NCI-H2196 treated with DMSO at 0.1 percent for 48 hours (cell line): Measurements from ENCODE around the gene THSD4.

Source experiments
- DNase-seq: peaks from one replicate; lab custom pipeline; 2025; ENCODE audit not compliant: unreplicated experiment; lab: John Stamatoyannopoulos, UW

The THSD4 gene

GRCh38 chr15:71281256-71281655, 166.0 kb downstream of the THSD4 start:
- no peak for DNase-seq

DNA sequence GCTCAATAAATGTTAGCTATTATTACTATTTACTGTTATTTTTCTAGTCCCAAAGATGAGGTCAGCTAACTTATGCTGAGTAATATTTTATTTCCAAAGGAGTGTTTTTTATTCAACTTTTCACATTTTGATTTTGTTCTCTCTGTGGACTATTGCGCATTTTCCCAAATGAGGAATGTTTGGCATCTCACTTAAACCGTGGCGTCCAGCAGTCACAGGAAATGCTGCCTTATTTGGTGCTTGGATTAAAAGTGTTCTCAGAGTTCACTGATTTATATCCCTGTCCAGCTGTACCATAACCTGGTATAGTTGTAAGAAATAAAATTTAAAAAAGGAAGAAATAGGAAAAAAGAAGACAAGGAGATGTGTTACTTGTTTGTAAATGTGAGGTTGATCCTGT, 166.8 kb downstream of the THSD4 start:
- no peak for DNase-seq

GRCh38 chr15:71288348-71288955, 173.2 kb downstream of the THSD4 start:
- no peak for DNase-seq

- no peak for DNase-seq
Measured at GRCh38 chr15:71290002-71290401, 174.7 kb downstream of the THSD4 start.

DNA sequence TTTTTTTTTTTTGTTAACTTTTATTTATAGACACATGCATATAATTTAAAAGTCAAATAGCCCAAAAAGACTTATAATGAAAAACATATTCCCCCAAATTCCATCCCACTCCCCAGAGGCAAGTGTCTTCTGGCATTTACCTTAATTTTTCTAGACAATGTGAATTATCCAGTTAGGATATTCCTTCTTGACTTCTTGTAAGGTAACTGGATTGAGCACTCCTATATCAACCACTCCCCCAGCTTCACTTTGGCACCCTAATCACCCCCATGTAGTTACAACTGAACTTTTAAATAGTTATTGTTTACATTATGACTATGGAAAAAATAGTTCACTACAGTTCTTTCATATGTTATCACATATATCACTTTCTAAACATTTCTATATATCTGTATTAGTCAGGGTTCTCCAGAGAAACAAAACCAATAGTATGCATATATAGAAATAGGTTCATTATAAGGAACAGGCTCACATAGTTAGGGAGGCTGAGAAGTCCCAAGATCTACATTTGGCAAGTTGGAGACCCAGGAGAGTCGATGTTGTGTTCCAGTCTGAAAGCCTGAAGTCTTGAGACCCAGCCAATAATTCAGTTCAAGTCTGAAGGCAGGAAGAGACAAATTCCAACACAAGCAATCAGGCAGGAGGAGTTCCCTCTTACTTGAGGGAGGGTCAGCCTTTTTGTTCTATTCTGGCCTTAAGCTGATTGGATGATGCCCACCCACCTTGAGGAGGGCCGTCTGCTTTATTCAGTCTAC, 175.8 kb downstream of the THSD4 start:
- DNase-seq: no peak

DNA sequence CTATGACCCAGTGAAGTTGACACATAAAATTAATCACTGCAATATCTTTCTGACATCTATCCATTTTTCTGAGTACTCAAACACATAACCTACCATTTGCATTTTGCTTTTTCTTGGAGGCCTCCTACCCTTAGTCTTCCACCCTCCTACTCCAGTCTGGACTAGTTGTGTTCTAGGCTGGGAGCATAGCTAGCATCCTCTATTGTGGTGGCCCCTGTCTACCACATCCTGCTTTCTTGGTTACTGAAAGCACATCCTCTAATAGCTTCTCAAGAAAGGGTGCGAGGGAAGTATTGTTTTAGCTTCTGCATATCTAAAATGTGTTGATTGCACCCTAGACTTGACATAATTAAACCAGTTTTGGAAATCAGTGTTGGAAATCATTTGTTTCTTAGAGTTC, 176.5 kb downstream of the THSD4 start:
- no peak for DNase-seq

GRCh38 chr15:71293723-71294122, 178.5 kb downstream of the THSD4 start:
- DNase-seq: no peak

- DNase-seq: no peak
Measured at GRCh38 chr15:71294251-71294910, 179.1 kb downstream of the THSD4 start.

DNA sequence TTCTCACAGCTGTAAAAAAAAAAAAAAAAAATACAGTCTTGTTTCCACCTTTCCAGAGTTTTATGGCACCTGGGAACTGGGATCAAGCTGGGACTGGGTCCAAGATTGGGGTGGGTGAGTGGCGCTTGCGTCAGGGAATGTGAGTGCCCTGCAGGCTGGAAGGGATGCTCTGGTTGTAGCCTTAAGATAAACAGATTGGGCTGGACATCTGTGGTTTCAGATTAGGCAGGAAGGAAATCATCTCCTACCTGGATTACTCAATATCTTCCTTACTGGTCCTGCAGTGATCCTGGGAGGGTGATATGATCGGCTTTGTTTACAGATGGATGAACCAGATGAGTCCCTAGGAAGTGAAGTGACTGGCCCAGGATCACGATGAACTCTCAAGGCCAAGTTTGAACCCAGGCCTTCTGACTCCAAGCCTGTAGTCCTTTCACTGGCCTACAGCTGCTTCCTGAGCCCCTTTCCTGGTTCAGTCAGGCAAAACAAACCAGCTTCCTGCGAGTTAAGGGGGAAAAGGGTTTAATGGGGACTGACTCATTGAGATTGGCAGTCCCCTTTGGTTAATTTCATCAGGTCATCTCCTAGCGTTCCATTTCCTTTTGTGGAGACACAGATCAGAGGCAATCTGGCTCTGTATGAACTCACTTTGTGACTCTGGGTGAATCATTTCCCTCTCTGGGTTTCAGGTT, 179.8 kb downstream of the THSD4 start:
- no peak for DNase-seq

DNA sequence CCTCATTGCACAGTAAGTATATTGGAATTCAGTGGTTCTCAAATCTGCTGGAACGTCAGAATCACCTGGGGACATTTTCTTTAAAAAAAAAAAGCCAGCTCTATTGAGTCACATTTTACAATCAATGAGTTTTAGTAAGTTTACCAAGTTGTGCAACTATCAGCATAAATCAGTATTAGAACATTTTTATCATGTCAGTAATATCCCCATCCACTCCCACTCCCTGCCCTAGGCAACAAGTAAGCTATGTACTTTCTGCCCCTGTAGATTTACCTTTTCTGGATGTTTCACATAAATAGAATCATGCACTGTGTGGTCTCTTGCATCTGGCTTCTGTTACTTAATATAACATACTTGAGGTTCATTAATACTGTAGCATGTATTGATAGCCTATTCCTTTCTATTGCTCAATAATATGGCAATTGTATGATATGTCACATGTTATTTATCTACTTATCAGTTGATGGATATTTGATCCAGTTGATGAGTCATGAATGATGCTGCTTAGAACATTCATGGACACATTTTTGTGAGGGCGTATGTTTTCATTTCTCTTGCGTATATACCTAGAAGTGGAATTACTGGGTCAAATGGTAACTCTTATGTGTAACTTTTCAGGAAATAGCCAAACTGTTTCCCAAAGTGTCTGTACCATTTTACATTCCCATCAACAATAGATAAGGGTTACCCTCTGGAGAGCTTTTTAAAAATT, 180.5 kb downstream of the THSD4 start:
- DNase-seq: no peak

DNA sequence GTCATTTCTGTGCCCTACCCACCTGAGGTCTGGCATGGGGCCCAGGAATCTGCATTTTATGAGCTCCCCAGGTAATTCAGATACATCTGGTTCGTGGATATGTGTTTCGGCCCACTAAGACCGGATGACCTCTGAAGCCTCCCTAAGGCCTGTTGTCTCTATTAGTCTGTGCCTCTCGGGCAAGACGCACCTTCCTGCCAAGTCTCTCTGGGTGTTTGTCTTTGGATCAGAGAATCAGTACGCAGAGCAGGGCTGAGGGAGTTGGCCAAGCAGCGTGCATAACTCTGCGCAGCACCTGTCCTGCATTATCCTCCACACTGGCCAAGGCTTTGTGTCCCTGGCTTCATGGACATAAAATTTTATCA, 181.0 kb downstream of the THSD4 start:
- no peak for DNase-seq

GRCh38 chr15:71301958-71302621, 186.8 kb downstream of the THSD4 start:
- DNase-seq: no peak

GRCh38 chr15:71302861-71303410, 187.7 kb downstream of the THSD4 start:
- DNase-seq: no peak

- DNase-seq: no peak
Measured at GRCh38 chr15:71303977-71304376, 188.7 kb downstream of the THSD4 start.

DNA sequence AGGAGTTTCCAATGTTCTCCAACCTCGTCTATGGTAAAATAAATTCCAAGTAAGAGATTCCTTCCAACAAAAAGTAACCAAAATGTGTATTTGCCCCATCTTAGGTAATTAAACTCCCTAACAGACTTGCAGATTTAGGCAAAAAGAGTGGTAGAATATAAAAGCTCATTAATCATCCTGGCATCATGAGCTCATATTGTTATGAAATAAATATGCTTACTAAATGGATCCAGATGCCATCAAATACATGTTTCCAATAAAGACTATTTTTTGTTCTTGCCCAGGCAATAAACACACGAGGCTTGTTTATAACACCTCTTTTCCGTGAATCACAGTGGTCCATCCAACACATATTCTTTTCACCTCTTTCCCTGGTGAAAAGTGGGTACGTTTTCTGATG, 189.4 kb downstream of the THSD4 start:
- DNase-seq: no peak

- no peak for DNase-seq
Measured at GRCh38 chr15:71306538-71306937, 191.3 kb downstream of the THSD4 start.

DNA sequence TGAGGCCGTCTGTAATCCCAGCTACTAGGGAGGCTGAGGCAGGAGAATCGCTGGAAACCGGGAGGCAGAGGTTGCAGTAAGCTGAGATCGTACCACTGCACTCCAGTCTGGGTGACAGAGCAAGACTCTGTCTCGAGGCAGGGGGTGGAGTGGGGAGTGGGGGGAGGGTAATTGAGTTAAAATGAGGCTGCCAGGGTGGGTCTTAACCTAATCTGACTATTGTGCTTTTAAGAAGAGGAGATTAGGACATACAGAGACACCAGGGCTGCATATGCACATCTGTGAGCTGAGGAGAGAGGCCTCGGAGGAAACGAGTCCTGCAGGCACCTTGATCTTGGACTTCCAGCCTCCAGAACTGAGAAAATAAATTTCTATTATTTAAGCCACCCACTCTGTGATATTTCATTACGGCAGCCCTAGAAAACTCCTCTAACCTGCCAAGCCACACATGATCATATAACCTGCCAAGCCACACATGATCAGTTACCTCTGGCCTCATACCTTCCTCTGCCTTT, 197.0 kb downstream of the THSD4 start:
- DNase-seq: no peak

DNA sequence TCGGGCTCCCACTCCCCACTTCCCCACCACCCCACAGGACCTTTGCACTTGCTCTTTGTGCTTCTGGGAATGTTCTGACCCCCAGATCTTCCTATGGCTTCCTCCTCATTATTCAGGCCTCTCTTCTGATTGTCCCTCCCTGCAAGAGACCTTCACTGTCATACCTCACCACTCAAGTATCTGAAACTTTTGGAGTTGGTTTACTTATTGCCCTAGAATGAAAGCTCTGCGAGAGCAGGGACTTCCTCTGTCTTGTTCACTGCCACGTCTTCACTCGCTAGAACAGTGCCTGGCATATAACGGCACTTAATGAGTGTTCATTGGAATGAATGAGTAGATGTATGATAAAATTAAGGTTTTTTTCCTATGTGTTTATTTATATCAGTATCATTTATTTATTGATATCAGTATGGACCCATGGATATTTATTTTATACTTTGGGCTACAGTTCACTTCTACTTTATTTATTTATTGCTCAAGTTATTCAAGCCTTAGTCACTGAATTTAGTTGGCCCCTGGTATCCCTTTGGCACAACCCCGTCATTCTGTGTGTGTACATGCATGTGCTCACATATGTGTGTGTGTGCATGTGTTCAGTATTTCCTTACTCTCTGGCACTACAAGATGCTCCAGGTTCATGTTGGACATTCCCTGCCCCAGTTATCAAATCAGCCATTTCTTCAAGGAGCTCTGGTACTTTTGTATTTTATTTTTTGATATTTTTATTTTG, 197.6 kb downstream of the THSD4 start:
- no peak for DNase-seq

DNA sequence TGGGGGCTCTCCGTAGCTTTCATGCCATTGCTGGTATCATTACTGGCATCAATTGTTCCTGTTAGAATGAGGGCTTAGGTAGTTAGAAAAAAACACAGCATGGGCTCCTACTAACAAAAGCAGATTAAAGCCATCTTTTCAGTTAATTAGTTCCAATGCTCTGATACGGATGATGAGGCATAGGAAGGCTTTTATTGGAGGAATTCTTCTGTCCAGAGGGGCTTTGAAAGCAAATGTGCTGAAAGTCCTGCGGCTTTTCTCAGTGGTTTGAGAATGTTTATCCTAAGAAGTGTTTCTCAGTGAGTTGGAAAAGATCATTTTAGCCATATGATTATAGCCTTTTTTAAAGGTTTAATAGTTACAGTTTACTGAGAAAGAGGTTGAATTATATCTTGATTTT, 198.5 kb downstream of the THSD4 start:
- DNase-seq: no peak
